Measurements from ENCODE around the gene ATP5F1D.

ATP5F1D gene

GRCh38 chr19:1237027-1237659 lies 4.4 kb upstream of the ATP5F1D start:
- Histone ChIP-seq H3K27ac (ENCODE audit: low read length) (no peak overlapping the region), H3K4me3 (ENCODE audit: low read length) (peak overlapping the region; percentile 74; the same call in 1 of the 2 replicates), H3K27me3 (ENCODE audit: insufficient read depth, low read length) (no peaks in the 10 kb centered on the region; the same call in 1 of the 2 replicates), H3K9ac (ENCODE audit: low read depth, low read length) (peak overlapping the region; percentile 65; the same call in 1 of the 2 replicates), H3K36me3 (ENCODE audit: insufficient read depth, low read depth, low read length) (peaks cover 26% of the 10 kb centered on the region), H3K4me1 (ENCODE audit: insufficient read depth, low read length) (no peaks in the 10 kb centered on the region), H3K9me3 (ENCODE audit: insufficient read depth, low read depth, low read length) (no peaks in the 10 kb centered on the region)

- Histone ChIP-seq H3K9me3 (ENCODE audit: insufficient read depth, low read depth, low read length) (no peaks in the 10 kb centered on the region), H3K4me1 (ENCODE audit: insufficient read depth, low read length) (no peaks in the 10 kb centered on the region), H3K9ac (ENCODE audit: low read depth, low read length) (peak within 1 kb of the TSS; percentile 65; the same call in 1 of the 2 replicates), H3K27ac (ENCODE audit: low read length) (no peak within 1 kb of the TSS), H3K27me3 (ENCODE audit: insufficient read depth, low read length) (no peaks in the 10 kb centered on the region; the same call in 1 of the 2 replicates), H3K4me3 (ENCODE audit: low read length) (peak within 1 kb of the TSS; percentile 74; the same call in 1 of the 2 replicates), H3K36me3 (ENCODE audit: insufficient read depth, low read depth, low read length) (peaks cover 22% of the 10 kb centered on the region)
Observed at GRCh38 chr19:1237754-1238368, 3.7 kb upstream of the ATP5F1D start, which contains the start of gene CBARP. CBARP (minus strand) TSS chr19:1238005; CDS start chr19:1236100, 1,905 bp downstream.

DNA sequence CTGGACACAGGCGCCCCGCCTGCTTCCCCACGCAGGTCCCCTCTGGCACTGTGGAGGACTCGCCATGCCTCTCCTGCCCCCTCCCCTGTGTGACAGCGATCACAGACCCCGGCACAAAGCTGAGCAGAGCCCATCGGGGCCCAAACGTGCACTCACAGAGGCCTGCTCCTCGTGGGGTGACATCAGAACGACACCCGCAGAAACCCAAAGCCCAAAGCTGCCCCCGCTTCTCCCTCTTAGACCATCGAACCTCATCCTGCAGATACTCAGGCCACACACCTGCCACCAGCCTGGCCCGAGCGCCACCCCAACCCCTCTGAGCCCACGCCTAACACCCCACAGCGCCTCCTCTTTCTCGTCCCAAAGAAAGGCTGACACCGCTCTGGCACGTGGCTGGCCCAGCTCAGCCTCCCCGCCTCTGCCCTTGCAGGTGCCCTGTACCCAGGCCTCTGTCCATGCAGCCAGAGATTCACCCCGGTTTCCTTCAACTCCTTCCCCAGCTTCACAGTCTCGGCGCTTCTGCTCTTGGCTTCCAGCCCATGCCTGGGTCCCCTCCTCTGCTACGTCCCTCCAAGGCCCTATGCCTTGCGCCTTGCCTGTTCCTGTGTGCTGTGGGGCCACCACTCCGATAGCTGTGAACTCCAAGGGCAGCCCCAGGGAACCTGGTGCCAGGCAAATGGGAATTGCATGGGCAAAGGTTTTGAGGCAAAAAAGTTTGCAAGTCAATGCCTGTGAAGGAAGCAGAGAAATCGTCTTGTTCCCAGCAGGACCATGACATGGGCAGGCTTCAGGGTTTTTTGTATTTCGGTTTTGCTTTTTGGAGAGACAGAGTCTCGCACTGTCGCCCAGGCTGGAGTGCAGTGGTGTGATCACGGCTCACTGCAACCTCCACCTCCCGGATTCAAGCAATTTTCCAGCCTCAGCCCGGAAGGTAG lies 2.9 kb upstream of the ATP5F1D start:
- no peaks in the 10 kb centered on the region for H3K9me3 ChIP-seq (ENCODE audit: insufficient read depth, low read depth, low read length)
- peaks cover 17% of the 10 kb centered on the region for H3K36me3 ChIP-seq (ENCODE audit: insufficient read depth, low read depth, low read length)
- H3K27me3 ChIP-seq (ENCODE audit: insufficient read depth, low read length), result no peaks in the 10 kb centered on the region; the same call in 1 of the 2 replicates
- peak overlapping the region; percentile 56; the same call in 1 of the 2 replicates for H3K4me3 ChIP-seq (ENCODE audit: low read length)
- no peaks in the 10 kb centered on the region for H3K4me1 ChIP-seq (ENCODE audit: insufficient read depth, low read length)
- H3K9ac ChIP-seq (ENCODE audit: low read depth, low read length), result no peak overlapping the region; the same call in 1 of the 2 replicates
- H3K27ac ChIP-seq (ENCODE audit: low read length), result no peak overlapping the region

- Histone ChIP-seq H3K4me3 (ENCODE audit: low read length) (peak overlapping the region; percentile 70; the same call in 1 of the 2 replicates), H3K36me3 (ENCODE audit: insufficient read depth, low read depth, low read length) (peaks cover 9% of the 10 kb centered on the region), H3K4me1 (ENCODE audit: insufficient read depth, low read length) (no peaks in the 10 kb centered on the region)
Observed at GRCh38 chr19:1239420-1239795, 2.1 kb upstream of the ATP5F1D start.

DNA sequence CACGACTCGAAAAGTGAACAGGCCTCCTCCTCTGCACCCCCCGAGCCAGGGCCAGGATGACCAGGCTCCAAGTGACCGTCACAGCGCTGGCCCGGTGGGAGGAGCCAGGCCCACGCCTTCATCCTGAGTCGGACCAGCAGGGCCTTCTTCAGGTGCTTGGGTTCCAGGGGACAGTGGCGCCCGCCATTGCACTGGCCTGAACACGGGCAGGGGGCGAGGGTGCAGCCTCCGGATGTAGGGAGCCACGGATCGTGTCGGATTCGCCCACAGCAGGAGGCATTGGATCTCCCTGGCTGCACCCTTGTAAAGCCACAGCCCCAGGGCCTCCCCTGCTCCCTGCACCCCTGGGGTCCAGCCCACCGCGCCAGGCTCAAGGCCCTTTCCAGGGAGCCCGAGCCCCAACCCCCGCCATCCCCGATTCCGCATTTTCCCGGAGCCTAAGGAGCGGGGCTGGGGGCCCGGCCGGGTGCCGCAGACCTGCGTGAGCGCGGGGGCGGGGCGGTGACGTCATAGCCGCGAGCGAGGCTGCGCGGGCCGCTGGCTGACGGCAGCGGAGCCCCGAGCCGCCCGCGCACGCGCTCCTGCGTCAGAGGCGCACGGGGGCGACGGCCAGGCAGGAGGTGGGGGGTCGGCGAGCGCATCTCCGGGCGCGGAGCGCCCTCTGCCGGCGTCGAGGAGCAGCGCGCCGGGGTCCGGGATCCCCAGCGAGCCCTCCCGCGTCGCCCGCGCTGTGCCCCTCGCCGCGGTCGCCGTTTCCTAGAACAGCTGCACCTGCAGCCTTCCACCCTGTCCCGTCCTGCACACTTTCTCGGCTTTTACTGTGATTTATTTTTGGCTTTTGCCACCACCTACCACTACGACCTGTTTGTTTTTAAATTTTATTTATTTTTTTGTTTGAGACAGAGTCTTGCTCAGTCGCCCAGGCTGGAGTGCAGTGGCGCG lies 1.5 kb upstream of the ATP5F1D start:
- peaks cover 7% of the 10 kb centered on the region for H3K36me3 ChIP-seq (ENCODE audit: insufficient read depth, low read depth, low read length)
- no peaks in the 10 kb centered on the region for H3K9me3 ChIP-seq (ENCODE audit: insufficient read depth, low read depth, low read length)
- peak overlapping the region; percentile 76; the same call in 1 of the 2 replicates for H3K9ac ChIP-seq (ENCODE audit: low read depth, low read length)
- H3K27ac ChIP-seq (ENCODE audit: low read length), result no peak overlapping the region
- H3K4me1 ChIP-seq (ENCODE audit: insufficient read depth, low read length), result 0 out of 2 replicates have a peak, but pooled peaks cover 4% of the 10 kb centered on the region
- H3K27me3 ChIP-seq (ENCODE audit: insufficient read depth, low read length), result no peaks in the 10 kb centered on the region; the same call in 1 of the 2 replicates
- H3K4me3 ChIP-seq (ENCODE audit: low read length), result peak overlapping the region; percentile 70

More at GRCh38 chr19:1239420-1239795, 2.1 kb upstream of the ATP5F1D start:
- Histone ChIP-seq H3K27me3 (ENCODE audit: insufficient read depth, low read length) (no peaks in the 10 kb centered on the region; the same call in 1 of the 2 replicates), H3K9ac (ENCODE audit: low read depth, low read length) (no peak overlapping the region; the same call in 1 of the 2 replicates), H3K27ac (ENCODE audit: low read length) (no peak overlapping the region), H3K9me3 (ENCODE audit: insufficient read depth, low read depth, low read length) (no peaks in the 10 kb centered on the region)

GRCh38 chr19:1240925-1241324 lies 626 bp upstream of the ATP5F1D start:
- no peaks in the 10 kb centered on the region for H3K9me3 ChIP-seq (ENCODE audit: insufficient read depth, low read depth, low read length)
- no peaks in the 10 kb centered on the region; the same call in 1 of the 2 replicates for H3K27me3 ChIP-seq (ENCODE audit: insufficient read depth, low read length)
- H3K4me3 ChIP-seq (ENCODE audit: low read length), result peak overlapping the region; percentile 78; the same call in 1 of the 2 replicates
- H3K4me1 ChIP-seq (ENCODE audit: insufficient read depth, low read length), result 0 out of 2 replicates have a peak, but pooled peaks cover 4% of the 10 kb centered on the region
- H3K27ac ChIP-seq (ENCODE audit: low read length), result no peak overlapping the region
- H3K36me3 ChIP-seq (ENCODE audit: insufficient read depth, low read depth, low read length), result no peaks in the 10 kb centered on the region
- H3K9ac ChIP-seq (ENCODE audit: low read depth, low read length), result no peak overlapping the region

- Histone ChIP-seq H3K9ac (ENCODE audit: low read depth, low read length) (no peak overlapping the region), H3K4me3 (ENCODE audit: low read length) (no peak overlapping the region), H3K9me3 (ENCODE audit: insufficient read depth, low read depth, low read length) (no peaks in the 10 kb centered on the region), H3K27ac (ENCODE audit: low read length) (no peak overlapping the region), H3K27me3 (ENCODE audit: insufficient read depth, low read length) (no peaks in the 10 kb centered on the region; the same call in 1 of the 2 replicates), H3K36me3 (ENCODE audit: insufficient read depth, low read depth, low read length) (no peaks in the 10 kb centered on the region), H3K4me1 (ENCODE audit: insufficient read depth, low read length) (0 out of 2 replicates have a peak, but pooled peaks cover 4% of the 10 kb centered on the region)
Observed at GRCh38 chr19:1243768-1244692, 2.5 kb downstream of the ATP5F1D start.

GRCh38 chr19:1244693-1245451 lies 3.3 kb downstream of the ATP5F1D start:
- H3K4me3 ChIP-seq (ENCODE audit: low read length), result no peak overlapping the region

DNA sequence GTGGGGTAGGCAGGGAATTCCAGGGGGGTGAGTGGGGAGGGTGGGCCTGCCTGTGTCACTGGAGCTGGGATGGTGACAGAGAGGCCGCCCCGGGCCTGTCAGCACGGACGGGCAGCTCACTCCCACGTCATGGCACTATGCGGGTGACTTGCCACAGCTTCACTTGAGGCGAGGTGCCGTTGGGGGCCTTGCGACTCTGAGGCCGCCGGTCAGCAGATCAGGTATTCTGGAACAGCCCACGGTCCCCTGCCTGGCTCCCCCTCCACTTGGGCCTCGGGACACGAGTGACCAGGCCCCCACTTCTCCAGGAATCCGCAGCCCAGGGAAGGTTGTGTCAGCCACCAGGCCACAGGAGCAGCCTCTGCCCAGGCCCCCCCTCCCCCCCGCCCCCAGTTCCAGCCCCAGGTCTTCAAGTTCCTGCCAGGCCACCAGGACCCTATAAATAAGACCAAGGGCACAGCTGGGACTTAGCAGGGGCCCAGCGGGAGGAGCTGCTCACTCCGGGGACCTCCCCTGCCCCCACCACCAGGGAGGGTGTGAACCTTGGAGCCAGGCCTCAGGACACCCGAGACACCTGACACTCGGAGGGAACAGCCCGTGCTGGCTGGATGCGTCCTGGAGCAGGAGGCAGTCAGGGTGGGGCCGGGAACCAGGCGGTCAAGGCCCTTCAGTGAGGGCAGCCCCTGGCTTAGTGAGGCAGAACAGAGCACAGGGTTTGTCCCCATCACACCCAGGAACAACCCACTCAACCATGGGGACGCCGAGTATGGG lies 4.1 kb downstream of the ATP5F1D start:
- Histone ChIP-seq H3K9ac (ENCODE audit: low read depth, low read length) (no peak overlapping the region), H3K36me3 (ENCODE audit: insufficient read depth, low read depth, low read length) (0 out of 2 replicates have a peak, but pooled peaks cover 3% of the 10 kb centered on the region), H3K27ac (ENCODE audit: low read length) (no peak overlapping the region), H3K4me1 (ENCODE audit: insufficient read depth, low read length) (0 out of 2 replicates have a peak, but pooled peaks cover 4% of the 10 kb centered on the region), H3K4me3 (ENCODE audit: low read length) (no peak overlapping the region), H3K27me3 (ENCODE audit: insufficient read depth, low read length) (no peaks in the 10 kb centered on the region; the same call in 1 of the 2 replicates), H3K9me3 (ENCODE audit: insufficient read depth, low read depth, low read length) (no peaks in the 10 kb centered on the region)

More at GRCh38 chr19:1244693-1245451, 3.3 kb downstream of the ATP5F1D start:
- H3K27me3 ChIP-seq (ENCODE audit: insufficient read depth, low read length), result no peaks in the 10 kb centered on the region; the same call in 1 of the 2 replicates
- H3K4me1 ChIP-seq (ENCODE audit: insufficient read depth, low read length), result 0 out of 2 replicates have a peak, but pooled peaks cover 4% of the 10 kb centered on the region
- H3K27ac ChIP-seq (ENCODE audit: low read length), result no peak overlapping the region
- 0 out of 2 replicates have a peak, but pooled peaks cover 2% of the 10 kb centered on the region for H3K36me3 ChIP-seq (ENCODE audit: insufficient read depth, low read depth, low read length)
- H3K9me3 ChIP-seq (ENCODE audit: insufficient read depth, low read depth, low read length), result no peaks in the 10 kb centered on the region
- H3K9ac ChIP-seq (ENCODE audit: low read depth, low read length), result no peak overlapping the region
